AML-193 (cell line): ENCODE data around the gene NCAPD2.
"Not testable (repeated sequence)": the region's sequence is repeated elsewhere in the genome, so short reads cannot be mapped to it uniquely, and the experiment has no call there.

Experiments used
- DNase-seq, 2 experiments: peaks; one replicate each; lab custom pipeline; 2025; lab: John Stamatoyannopoulos, UW

Gene NCAPD2

GRCh38 chr12:6497291-6497690 is 3.4 kb downstream of the NCAPD2 start:
- not testable (repeated sequence) for DNase-seq

DNA sequence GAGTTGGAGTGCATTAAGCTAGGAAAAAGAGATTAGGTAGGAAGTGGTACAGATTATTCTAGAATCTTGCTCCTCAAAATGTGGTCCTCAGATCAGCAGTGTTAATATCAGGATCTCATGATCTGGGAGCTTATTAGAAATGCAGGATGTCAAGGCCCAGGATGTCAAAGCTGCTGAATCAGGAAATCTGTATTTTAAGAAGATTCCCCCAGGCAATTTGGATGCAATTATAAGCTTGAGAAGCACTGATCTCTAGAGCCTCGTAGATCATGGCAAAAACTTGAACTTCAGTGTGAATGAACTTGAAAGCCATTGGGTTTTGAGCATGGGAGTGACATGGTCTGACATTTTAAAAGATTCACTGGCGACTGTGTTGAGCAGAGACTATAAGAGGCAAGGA is 6.6 kb downstream of the NCAPD2 start:
- no peak for DNase-seq

- no peak for DNase-seq
Measured at GRCh38 chr12:6507102-6507998, 13.4 kb downstream of the NCAPD2 start.

- DNase-seq = no peak
Measured at GRCh38 chr12:6508087-6508486, 14.2 kb downstream of the NCAPD2 start.

DNA sequence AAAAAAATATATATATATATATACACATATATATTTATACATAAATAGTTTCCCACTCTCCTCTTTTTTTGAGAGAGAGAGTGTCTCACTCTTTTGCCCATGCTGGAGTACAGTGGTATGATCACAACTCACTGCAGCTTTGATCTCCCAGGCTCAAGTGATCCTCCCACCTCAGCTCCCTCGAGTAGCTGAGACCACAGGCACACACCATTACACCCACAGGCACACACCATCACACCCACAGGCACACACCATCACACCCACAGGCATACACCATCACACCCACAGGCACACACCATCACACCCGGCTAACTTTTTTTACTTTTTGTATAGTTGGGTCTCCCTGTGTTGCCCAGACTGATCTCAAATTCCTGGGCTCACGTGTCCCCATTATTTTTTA is 26.3 kb downstream of the NCAPD2 start:
- no peak for DNase-seq

- DNase-seq = no peak
Measured at GRCh38 chr12:6522193-6522592, 28.3 kb downstream of the NCAPD2 start.

GRCh38 chr12:6523708-6524107 is 29.8 kb downstream of the NCAPD2 start:
- DNase-seq = no peak

DNA sequence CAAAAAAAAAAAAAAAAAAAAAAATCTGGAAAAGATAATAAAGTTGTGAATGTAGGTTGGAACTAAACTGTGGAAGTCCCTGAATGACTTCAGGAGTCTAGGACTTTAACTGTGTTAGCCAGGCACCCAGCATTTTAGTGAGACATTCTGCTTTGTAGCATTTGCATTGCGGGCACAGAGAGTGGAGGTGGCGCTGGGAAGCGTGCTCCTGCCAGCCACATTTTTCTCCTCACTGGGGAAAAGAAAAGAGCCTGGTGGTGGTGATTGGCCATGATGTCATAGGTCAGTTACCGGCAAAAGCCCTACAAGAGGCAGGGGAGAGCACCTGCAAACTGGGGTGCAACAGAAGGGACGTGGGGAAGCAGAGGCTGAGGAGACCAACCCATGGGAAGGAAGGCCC is 30.7 kb downstream of the NCAPD2 start:
- DNase-seq = no peak

GRCh38 chr12:6526201-6526600 is 32.3 kb downstream of the NCAPD2 start:
- DNase-seq = no peak

- DNase-seq = no peak
Measured at GRCh38 chr12:6526766-6527525, 33.0 kb downstream of the NCAPD2 start.

DNA sequence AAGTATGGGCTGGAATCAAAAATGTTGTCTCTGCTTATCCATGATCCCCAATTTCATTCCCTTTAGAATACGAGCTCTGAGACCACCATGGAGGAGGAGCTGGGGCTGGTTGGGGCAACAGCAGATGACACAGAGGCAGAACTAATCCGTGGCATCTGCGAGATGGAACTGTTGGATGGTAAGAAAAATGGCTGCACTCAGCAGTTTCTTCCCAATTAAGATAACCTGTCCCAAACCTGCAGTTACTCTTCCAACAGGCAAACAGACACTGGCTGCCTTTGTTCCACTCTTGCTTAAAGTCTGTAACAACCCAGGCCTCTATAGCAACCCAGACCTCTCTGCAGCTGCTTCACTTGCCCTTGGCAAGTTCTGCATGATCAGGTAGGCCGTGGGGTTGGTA is 33.8 kb downstream of the NCAPD2 start:
- no peak for DNase-seq

GRCh38 chr12:6528539-6529235 is 34.8 kb downstream of the NCAPD2 start:
- DNase-seq = no peak

DNA sequence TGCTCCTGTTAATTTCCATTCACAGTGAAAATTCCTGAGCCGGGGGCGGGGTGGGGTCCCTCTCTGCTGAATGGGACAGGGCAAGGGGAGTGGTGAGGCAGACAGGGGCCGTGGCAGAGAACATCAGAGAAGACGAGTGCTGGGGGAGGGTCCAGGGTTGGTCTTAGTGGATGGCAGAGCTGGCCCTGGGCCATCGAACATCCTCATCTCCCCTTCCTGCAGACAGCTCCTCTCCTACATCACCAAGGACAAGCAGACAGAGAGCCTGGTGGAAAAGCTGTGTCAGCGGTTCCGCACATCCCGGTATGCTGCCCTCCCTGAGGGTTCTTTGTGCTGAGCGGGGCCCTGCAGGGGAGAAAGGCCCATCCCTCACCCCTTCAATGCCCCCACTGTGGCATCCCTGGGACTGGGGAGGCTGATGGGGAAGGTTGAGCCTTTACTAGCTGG is 35.4 kb downstream of the NCAPD2 start:
- DNase-seq = no peak

DNA sequence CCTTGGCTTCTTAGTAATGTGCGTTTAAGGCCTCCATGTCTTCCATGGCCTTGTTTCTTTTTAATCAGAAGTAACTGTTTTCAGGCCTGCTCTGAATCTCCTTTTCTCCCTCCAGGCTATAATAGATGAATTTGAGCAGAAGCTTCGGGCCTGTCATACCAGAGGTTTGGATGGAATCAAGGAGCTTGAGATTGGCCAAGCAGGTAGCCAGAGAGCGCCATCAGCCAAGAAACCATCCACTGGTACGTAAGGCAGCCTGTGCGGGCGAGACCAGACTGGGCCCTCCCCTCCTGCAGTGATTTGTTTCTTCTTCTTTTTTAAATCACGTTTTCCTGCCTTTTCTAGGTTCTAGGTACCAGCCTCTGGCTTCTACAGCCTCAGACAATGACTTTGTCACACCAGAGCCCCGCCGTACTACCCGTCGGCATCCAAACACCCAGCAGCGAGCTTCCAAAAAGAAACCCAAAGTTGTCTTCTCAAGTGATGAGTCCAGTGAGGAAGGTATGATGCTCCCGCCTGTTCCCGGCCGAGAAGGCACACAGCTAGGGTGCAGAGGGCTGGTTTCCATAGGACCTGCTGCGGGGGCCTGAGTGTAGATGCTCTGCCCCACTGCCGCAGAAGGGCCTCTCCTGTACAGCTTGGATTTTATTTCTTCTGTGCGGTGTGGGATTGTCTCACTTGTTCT is 36.8 kb downstream of the NCAPD2 start:
- DNase-seq = no peak

DNA sequence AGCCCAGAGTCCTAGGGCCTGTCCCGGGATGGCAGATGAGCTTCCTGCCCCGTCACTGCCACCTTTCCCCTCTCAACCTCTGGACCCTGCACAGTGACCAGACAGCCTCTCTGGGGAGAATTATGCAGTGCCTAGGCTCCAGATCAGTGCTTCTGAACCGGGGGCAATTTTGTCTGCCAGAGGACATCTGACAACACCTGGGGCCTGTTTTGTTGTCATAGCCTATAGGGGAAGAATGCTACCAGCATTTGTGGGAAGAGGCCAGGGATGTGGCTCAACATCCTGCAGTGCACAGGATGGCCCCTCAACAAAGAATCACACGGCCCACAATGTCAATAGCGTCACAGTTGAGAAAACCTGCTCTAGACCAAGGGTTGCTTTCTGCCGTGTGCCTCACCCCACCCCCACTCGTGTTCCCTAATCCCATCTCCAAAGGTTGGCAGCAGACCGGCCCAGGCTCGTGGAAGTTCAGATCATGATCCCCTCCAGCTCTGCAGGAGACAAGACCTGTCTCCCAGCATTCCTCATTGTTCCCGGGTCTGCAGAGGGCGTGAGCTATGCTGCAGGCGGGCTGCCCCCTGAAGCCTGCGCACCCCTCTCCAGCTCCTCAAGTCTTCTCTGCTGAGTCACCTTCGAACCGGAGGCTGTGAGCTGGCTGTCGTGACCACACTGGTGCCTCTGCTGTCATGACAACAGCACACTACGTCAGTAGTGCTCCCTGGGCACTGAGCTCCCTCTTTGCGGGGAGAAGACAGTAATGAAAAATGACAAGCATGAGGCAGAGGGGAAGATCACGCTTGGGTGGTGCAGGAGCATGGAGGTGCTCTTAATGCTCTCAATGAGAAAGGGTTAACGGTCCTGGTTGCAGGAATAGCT is 38.4 kb downstream of the NCAPD2 start:
- peak; percentile 83 to 88 for DNase-seq

DNA sequence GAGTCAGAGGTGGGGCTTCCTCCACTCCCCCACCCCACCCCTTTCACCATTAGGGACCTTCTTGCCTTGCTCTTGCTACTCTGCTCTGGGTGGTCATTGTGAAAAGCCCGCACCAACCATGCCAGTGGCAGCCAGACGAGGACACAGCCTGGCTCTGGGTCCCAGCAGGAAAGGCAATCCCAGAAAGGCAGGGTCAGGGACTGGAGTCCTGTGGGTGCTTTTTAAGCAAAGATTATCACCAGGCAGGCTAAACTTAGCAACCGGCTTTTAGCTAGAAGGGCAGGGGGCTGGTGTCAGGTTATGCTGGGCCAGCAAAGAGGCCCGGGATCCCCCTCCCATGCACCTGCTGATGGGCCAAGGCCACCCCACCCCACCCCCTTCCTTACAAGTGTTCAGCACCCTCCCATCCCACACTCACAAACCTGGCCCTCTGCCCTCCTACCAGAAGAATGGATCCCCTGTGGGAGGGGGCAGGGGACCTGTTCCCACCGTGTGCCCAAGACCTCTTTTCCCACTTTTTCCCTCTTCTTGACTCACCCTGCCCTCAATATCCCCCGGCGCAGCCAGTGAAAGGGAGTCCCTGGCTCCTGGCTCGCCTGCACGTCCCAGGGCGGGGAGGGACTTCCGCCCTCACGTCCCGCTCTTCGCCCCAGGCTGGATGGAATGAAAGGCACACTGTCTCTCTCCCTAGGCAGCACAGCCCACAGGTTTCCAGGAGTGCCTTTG is 39.2 kb downstream of the NCAPD2 start:
- DNase-seq = peak; percentile 57 to 67

- peak in 1 of 2 experiments; percentile 67 for DNase-seq
Measured at GRCh38 chr12:6533653-6533922, 39.7 kb downstream of the NCAPD2 start.

DNA sequence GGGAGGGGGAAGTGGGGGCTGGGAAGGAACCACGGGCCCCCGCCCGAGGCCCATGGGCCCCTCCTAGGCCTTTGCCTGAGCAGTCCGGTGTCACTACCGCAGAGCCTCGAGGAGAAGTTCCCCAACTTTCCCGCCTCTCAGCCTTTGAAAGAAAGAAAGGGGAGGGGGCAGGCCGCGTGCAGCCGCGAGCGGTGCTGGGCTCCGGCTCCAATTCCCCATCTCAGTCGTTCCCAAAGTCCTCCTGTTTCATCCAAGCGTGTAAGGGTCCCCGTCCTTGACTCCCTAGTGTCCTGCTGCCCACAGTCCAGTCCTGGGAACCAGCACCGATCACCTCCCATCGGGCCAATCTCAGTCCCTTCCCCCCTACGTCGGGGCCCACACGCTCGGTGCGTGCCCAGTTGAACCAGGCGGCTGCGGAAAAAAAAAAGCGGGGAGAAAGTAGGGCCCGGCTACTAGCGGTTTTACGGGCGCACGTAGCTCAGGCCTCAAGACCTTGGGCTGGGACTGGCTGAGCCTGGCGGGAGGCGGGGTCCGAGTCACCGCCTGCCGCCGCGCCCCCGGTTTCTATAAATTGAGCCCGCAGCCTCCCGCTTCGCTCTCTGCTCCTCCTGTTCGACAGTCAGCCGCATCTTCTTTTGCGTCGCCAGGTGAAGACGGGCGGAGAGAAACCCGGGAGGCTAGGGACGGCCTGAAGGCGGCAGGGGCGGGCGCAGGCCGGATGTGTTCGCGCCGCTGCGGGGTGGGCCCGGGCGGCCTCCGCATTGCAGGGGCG is 40.2 kb downstream of the NCAPD2 start, which contains the start of gene GAPDH:
Gene GAPDH, plus strand, starts transcription at position 595 of the 772 bp plus-strand sequence. CDS start 316 bp downstream, outside the sequence.
- peak; percentile 94 to 95 for DNase-seq

GRCh38 chr12:6534695-6534944 is 40.7 kb downstream of the NCAPD2 start:
- peak in 1 of 2 experiments; percentile 69 for DNase-seq
